SK-N-SH (cell line): ENCODE results near the gene DOCK3.

ENCODE experiments used
- CTCF ChIP-seq: fragments of 200-600 bp; sonication (generic); IDR thresholded peaks from 2 replicates; pipeline ENCODE4 v1.6.1; 2017; ENCODE audit warnings: antibody characterized with exemption, mild to moderate bottlenecking, moderate library complexity
- EP300 ChIP-seq, 2 experiments: IDR thresholded peaks; 2 replicates each; pipeline versions ENCODE4 v1.4.0 to v1.6.1; 2012; ENCODE audit warnings: borderline replicate concordance in 1 of 2, low read depth in 1 of 2, low read length in 1 of 2
- RXRA ChIP-seq: IDR thresholded peaks from 2 replicates; pipeline ENCODE4 v1.4.0; 2012; ENCODE audit warnings: low read depth, mild to moderate bottlenecking, borderline replicate concordance

GRCh38 chr3:51224283-51224682, 549.6 kb downstream of the DOCK3 start:
- TF ChIP-seq CTCF (no peak), RXRA (no peak), EP300 (IDR thresholded peaks at IDR 0.05; ENCODE audit: borderline replicate concordance in 1 of 2, low read depth in 1 of 2, low read length in 1 of 2) (no peak)
